Brain microvascular endothelial cell (primary cell): ENCODE results near the gene GPR27.
A peak's percentile ranks its signal among the peaks of the same experiment; 100 is the strongest.

ENCODE experiments used
- DNase-seq: peaks from one replicate; pipeline ENCODE4 v3.0.0-alpha.2; 2020
- H3K27ac ChIP-seq: fragments of 250-450 bp; sonication (Bioruptor Pico); 2 replicates; pipeline ENCODE4 v1.5.1; 2020; ENCODE audit warnings: mild to moderate bottlenecking, moderate library complexity
- H3K27me3 ChIP-seq: fragments of 250-450 bp; sonication (Bioruptor Pico); replicated peaks from 2 replicates; pipeline ENCODE4 v1.5.1; 2020; ENCODE audit warnings: mild to moderate bottlenecking
- H3K36me3 ChIP-seq: fragments of 250-450 bp; sonication (Bioruptor Pico); replicated peaks from 2 replicates; pipeline ENCODE4 v1.5.1; 2020; ENCODE audit warnings: mild to moderate bottlenecking
- H3K4me3 ChIP-seq: 2 replicates; pipeline ENCODE4 v1.5.1; 2011; ENCODE audit warnings: low read depth, mild to moderate bottlenecking, control low read depth, low read length, moderate library complexity
- CTCF ChIP-seq: IDR thresholded peaks from 2 replicates; pipeline ENCODE4 v1.5.1; 2011; ENCODE audit warnings: low read depth, mild to moderate bottlenecking, moderate library complexity, low read length, control low read depth, inconsistent platforms; ENCODE audit errors: missing control alignments
- in situ Hi-C: cut with HindIII; loops from 2 replicates; pipeline ENCODE4 v1.10.0; 2017; ENCODE audit warnings: low sequenced_read_pairs, low pct_ligation_motif_present

GPR27 gene

GRCh38 chr3:71725271-71725991, 28.2 kb upstream of the GPR27 start, which contains the start of gene EIF4E3:
Gene EIF4E3 (minus strand): TSS chr3:71725402. CDS start chr3:71725367, 35 bp downstream.
- H3K36me3 ChIP-seq = no peaks in the 10 kb centered on the region
- H3K27ac ChIP-seq = no peak within 1 kb of the TSS
- H3K4me3 ChIP-seq = peak within 1 kb of the TSS; percentile 65
- DNase-seq = no peak
- TF ChIP-seq CTCF = no peak
- peaks cover 13% of the 10 kb centered on the region for H3K27me3 ChIP-seq
- in situ Hi-C loops = no loop called here

DNA sequence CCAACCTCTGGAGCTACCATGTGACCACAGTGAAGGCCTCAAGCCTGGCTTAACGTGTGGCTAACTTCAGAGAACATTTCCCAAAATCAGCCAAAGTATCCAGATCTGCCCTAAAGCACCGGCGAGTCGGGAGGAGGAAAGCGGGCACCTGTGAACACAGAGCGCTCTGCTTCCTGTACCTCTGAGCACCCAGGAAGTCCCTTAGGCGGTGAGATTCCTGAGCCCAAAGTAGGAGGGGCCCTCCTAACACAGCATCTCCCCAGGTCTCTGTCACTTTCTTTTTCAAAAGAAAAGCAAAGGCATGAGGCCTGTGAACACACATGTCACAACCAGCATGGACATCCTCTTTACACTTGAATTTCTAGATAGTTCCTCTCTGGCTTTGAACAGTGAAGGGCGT, 27.5 kb upstream of the GPR27 start:
- H3K27me3 ChIP-seq = peaks cover 13% of the 10 kb centered on the region
- no peak overlapping the region for H3K4me3 ChIP-seq
- no peaks in the 10 kb centered on the region for H3K36me3 ChIP-seq
- H3K27ac ChIP-seq = no peak overlapping the region
- in situ Hi-C loops = no loop called here
- no peak for TF ChIP-seq CTCF
- no peak for DNase-seq

DNA sequence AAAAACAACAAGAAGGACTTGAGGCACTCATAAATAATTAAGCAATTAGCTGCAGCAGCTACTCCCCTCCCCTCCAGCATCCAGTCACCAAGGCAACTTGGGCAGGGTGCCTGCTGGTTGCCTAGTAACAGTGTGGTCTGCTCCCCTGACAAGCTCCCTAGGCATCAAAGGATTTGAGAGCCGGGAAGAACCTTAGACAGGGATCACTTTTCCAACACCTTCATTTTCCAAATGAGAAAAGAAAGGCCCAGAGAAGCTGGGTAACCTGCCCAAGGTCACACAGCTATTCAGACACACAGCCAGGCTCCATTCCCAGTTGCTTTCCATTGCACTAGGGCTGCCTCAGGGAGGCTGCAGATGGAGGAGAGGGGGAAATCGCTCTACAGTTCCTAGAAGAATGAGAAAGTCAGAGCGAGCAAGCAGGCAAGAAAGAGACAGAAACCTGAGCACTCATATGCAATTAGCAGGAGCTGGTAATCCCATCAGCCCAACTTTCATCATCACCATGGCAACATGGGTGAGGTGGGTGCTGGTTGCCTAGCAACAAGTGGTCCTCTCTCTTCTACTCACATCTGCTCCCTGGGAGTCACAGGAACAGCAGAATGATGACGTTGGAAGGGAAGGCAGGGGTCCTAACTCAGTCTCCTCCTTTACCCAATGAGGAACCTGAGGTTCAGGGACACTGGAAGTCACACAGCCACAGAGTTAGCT, 24.9 kb upstream of the GPR27 start:
- DNase-seq = no peak
- TF ChIP-seq CTCF = no peak
- in situ Hi-C loops = no loop called here
- Histone ChIP-seq H3K4me3 (no peak overlapping the region), H3K27ac (no peak overlapping the region), H3K27me3 (peaks cover 8% of the 10 kb centered on the region), H3K36me3 (no peaks in the 10 kb centered on the region)

GRCh38 chr3:71732637-71733036, 21.0 kb upstream of the GPR27 start:
- no peak overlapping the region for H3K4me3 ChIP-seq
- no peak for TF ChIP-seq CTCF
- no peaks in the 10 kb centered on the region for H3K27me3 ChIP-seq
- in situ Hi-C loops = no loop called here
- no peak for DNase-seq
- no peak overlapping the region for H3K27ac ChIP-seq
- H3K36me3 ChIP-seq = no peaks in the 10 kb centered on the region

- H3K27ac ChIP-seq = no peak overlapping the region
- no peak for DNase-seq
- no peak for TF ChIP-seq CTCF
- no peaks in the 10 kb centered on the region for H3K27me3 ChIP-seq
- no peaks in the 10 kb centered on the region for H3K36me3 ChIP-seq
- H3K4me3 ChIP-seq = no peak overlapping the region
- in situ Hi-C loops = no loop called here
Measured at GRCh38 chr3:71733319-71733718, 20.3 kb upstream of the GPR27 start.
